RWPE2 (cell line): ENCODE measurements around the gene UBL4A.

Source experiments
- ATAC-seq: fragments of 200-7000 bp; cut with Tn5 transposase; 3 replicates; pipeline ENCODE4 v1.9.1; 2021; ENCODE audit warnings: low read depth
- DNase-seq: peaks from one replicate; pipeline ENCODE4 v3.0.0-alpha.2; 2020; ENCODE audit warnings: low spot score
- H3K27ac ChIP-seq: fragments of 450-650 bp; 2 replicates; pipeline ENCODE4 v1.5.1; 2017; ENCODE audit warnings: mild to moderate bottlenecking; ENCODE audit not compliant: poor library complexity, severe bottlenecking
- H3K27me3 ChIP-seq: fragments of 250-450 bp; sonication (Bioruptor Pico); 2 replicates; pipeline ENCODE4 v1.5.1; 2021; ENCODE audit warnings: mild to moderate bottlenecking, moderate library complexity; ENCODE audit not compliant: insufficient read depth, poor library complexity, severe bottlenecking
- H3K36me3 ChIP-seq: fragments of 250-450 bp; sonication (Bioruptor Pico); 2 replicates; pipeline ENCODE4 v1.5.1; 2020; ENCODE audit warnings: low read depth, mild to moderate bottlenecking, moderate library complexity
- H3K4me1 ChIP-seq: fragments of 250-450 bp; sonication (Bioruptor Pico); 2 replicates; pipeline ENCODE4 v1.5.1; 2021; ENCODE audit warnings: mild to moderate bottlenecking, moderate library complexity; ENCODE audit not compliant: insufficient read depth, poor library complexity, severe bottlenecking
- H3K4me3 ChIP-seq: fragments of 250-450 bp; sonication (Bioruptor Pico); 2 replicates; pipeline ENCODE4 v1.5.1; 2021; ENCODE audit warnings: mild to moderate bottlenecking, moderate library complexity; ENCODE audit not compliant: severe bottlenecking
- H3K9me3 ChIP-seq: fragments of 250-450 bp; sonication (Bioruptor Pico); 2 replicates; pipeline ENCODE4 v1.5.1; 2021; ENCODE audit warnings: mild to moderate bottlenecking, moderate library complexity; ENCODE audit not compliant: severe bottlenecking
- TF ChIP-seq, protein P1 (sequence below): fragments of 450-650 bp; IDR thresholded peaks from one replicate; pipeline ENCODE4 v1.5.1; 2017; ENCODE audit warnings: mild to moderate bottlenecking, moderate library complexity; ENCODE audit not compliant: poor library complexity, severe bottlenecking

UBL4A gene

DNA sequence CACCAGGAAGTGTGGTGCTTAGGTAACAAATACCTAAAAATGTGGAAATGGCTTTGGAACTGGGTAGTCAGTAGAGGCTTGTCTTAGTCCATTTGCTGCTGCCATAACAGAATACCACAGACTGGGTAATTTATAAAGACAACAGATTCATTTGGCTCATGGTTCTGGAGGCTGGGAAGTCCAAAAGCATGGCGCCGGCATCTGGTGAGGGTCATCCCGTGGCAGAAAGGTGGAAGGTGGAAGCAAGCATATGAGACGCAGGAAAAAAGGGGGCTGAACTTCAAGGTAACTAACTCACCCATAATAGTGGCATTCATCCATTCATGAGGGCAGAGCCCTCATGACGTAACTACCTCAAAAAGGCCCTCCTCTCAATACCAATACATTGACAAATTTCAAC lies 23.0 kb upstream of the UBL4A start:
- no peak overlapping the region for H3K4me3 ChIP-seq
- TF ChIP-seq, protein P1, sequence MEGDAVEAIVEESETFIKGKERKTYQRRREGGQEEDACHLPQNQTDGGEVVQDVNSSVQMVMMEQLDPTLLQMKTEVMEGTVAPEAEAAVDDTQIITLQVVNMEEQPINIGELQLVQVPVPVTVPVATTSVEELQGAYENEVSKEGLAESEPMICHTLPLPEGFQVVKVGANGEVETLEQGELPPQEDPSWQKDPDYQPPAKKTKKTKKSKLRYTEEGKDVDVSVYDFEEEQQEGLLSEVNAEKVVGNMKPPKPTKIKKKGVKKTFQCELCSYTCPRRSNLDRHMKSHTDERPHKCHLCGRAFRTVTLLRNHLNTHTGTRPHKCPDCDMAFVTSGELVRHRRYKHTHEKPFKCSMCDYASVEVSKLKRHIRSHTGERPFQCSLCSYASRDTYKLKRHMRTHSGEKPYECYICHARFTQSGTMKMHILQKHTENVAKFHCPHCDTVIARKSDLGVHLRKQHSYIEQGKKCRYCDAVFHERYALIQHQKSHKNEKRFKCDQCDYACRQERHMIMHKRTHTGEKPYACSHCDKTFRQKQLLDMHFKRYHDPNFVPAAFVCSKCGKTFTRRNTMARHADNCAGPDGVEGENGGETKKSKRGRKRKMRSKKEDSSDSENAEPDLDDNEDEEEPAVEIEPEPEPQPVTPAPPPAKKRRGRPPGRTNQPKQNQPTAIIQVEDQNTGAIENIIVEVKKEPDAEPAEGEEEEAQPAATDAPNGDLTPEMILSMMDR = no peak
- DNase-seq (no peak), ATAC-seq (no peak)
- H3K9me3 ChIP-seq = no peaks in the 10 kb centered on the region
- no peak overlapping the region for H3K27ac ChIP-seq
- H3K36me3 ChIP-seq = no peaks in the 10 kb centered on the region
- H3K4me1 ChIP-seq = peaks cover 2% of the 10 kb centered on the region
- H3K27me3 ChIP-seq = no peaks in the 10 kb centered on the region

DNA sequence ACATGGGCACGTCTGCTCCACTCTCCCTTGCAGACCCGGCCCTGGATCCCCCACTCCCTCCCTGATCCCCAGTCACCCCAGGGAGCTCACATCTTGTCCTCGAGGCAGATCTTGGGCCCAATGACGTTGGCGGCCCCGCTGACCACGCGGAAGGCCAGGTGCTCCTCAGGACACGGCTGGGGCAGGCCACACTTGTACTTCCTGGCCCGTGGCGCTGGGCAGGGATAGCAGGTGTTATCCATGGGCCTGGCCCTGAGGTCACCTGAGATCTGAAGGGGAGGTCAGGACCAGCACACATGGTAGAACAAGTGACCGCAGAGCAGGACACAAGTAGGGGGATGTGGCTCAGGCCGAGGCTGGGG lies 21.9 kb upstream of the UBL4A start:
- ATAC-seq (no peak), DNase-seq (no peak)
- TF ChIP-seq, protein P1 = no peak
- Histone ChIP-seq H3K36me3 (no peaks in the 10 kb centered on the region), H3K4me3 (no peak overlapping the region), H3K27me3 (no peaks in the 10 kb centered on the region), H3K4me1 (peaks cover 2% of the 10 kb centered on the region), H3K27ac (no peak overlapping the region), H3K9me3 (no peaks in the 10 kb centered on the region)

DNA sequence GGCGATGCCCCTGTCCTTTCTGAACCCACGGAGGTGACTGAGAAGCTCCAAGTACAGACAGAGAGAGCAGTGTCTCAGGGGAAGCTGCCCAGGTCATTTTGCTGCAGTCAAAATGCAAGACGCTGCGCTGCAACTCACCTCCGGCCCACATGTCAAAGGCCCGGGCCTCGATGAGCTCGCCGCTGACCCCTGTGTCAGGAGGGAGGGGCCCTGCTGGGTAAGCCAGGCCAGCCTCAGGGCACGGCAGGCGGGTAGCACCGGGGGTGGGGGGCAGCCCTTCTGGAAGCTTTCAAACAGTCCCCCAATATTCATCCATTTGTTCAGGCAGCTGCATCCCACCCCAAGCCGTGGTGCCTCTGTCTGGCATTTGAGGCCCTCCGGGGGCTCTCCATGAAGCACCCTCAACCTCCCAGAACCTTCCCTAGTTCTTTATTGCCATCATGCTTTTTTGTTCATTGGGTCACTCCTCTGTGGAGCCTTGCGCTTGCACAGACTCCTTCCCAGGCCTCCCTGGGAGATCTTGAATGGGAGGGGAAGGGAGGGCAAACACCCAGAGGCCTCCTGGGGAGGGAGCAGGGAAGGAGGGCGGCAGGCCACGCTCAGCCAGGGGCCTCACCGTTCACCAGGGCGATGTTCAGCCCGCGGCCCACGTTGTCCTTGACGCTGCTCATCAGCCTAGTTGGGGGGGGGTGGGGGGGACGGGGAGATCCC lies 21.4 kb upstream of the UBL4A start:
- TF ChIP-seq, protein P1 = no peak
- no peaks in the 10 kb centered on the region for H3K36me3 ChIP-seq
- H3K9me3 ChIP-seq = no peaks in the 10 kb centered on the region
- no peaks in the 10 kb centered on the region for H3K27me3 ChIP-seq
- H3K4me3 ChIP-seq = no peak overlapping the region
- no peak overlapping the region for H3K27ac ChIP-seq
- H3K4me1 ChIP-seq = peaks cover 2% of the 10 kb centered on the region
- no peak for DNase-seq
- no peak for ATAC-seq

DNA sequence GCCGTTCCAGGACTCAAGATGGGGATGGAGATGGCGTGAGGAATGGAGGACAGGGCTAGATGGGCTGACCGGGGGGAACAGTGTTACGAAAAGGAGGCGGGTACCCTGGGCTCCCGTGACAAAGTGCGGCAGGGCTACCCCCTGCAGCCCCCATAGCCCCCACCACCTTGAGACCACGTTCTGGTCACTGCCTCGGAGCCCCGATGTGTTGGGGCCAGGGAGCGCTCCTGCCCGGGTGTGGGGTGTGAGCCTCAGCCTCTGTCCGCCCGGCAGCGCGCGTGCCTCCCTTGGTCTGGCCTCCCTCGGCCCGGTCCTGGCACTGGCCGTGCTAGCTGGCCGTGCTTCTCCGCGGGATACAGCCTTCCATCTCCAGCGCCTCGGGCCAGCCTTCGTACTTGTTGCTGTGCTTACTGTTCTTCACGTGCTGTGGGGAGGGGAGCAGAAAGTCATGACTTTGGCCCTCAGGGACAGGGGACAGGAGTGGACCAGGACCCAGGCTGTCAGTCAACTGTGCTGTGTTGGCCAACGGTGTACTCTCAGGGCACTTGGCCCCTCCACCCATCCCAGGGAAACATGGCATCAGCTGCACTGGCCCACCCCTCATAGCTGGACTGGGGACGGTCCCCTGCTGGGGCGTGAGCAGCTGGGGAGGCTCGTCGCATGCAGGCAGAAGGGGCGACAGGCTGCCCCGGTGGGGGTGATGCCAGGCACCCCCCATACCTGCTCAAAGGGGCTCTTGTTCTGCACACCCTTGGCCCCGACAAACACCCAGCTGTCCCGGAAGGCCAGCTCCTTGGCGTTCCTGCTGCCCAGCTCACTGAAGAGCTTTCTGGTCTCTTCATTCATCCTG lies 20.3 kb upstream of the UBL4A start:
- DNase-seq = no peak
- TF ChIP-seq, protein P1 = no peak
- Histone ChIP-seq H3K36me3 (no peaks in the 10 kb centered on the region), H3K4me3 (no peak overlapping the region), H3K4me1 (peaks cover 2% of the 10 kb centered on the region), H3K9me3 (no peaks in the 10 kb centered on the region), H3K27ac (peak overlapping the region; percentile 40), H3K27me3 (no peaks in the 10 kb centered on the region)
- ATAC-seq = no peak
